ENCODE measurements around the gene SLC6A15. TPM values are rescaled to one million over a fixed set of nuclear protein-coding genes. Genes with fewer than 3 reads are reported as not detected.

The SLC6A15 gene
- total RNA-seq (2022; extraction: Qiagen RNA extraction), result 3.6 to 4.7 TPM (median 4.0 TPM) in 5 replicates

DNA sequence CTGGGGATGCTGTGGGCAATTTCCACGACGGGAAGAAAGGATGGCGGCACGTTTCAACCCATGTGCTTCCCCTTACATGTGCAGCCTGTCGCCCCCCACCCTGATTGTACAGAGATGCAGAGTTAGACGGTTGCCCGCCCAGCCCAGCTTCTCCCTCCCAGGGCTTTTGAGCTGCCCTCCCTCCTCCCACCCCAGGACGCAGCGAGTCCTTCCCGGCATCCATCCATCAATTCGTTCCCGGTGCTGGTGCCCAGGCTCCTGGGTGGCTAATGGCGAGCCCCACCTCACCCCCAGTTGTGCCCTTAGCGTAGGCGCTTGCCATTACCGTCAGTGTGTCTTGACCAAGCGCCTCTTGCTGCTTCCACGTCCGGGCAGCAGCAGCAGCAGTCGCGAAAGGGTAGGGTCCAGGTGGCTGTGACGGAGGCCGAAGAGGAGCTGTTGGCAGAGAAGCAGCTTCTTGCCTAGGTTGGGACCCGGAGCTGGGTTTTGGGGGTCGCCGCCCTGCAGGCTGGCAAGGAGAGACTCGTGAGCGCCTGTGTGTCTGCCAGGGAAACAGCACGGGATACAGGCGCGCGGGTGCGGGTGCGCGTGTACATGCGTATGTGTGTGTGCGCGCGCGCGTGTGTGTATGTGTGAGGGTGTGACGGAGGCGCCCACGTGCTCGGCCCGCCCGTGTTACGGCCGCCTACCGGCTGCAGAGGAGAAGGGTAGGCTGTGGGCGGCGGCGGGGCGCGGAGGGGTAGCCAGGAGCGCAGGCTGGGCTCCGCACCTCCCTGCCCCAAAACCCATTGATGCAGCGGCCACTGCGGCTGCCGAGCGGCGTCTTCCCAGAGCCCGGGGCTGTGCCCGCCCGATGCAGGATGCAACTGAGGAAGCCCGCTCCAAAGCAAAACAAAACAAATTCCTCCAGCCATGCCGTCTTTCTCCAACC, at the start of gene SLC6A15:
TSS of gene SLC6A15 (minus strand) at position 602 of the 931 bp plus-strand sequence. CDS start 20,679 bp downstream, outside the sequence.

Other genes starting within 250 kb of the SLC6A15 start
- gene TSPAN19, start 123.5 kb upstream of the SLC6A15 start, total RNA-seq (2022; extraction: Qiagen RNA extraction), result 0.02 to 0.06 TPM in 2 of 5 replicates, not detected in the others
- gene LRRIQ1, start 123.6 kb upstream of the SLC6A15 start, total RNA-seq (2022; extraction: Qiagen RNA extraction), result 0.49 to 0.79 TPM (median 0.55 TPM) in 5 replicates

All from A549 treated with AZD2906 at 1 μM for 4 hours (cell line).